ENCODE data around the gene RUSC2. TPM values are rescaled to one million over a fixed set of nuclear protein-coding genes. Genes with fewer than 3 reads are reported as not detected.

The RUSC2 gene
- 10 to 100 TPM in 1 of 4 donors, 1 to 10 TPM in 3; 5.1 to 16.0 (median 8.6) TPM for total RNA-seq

DNA sequence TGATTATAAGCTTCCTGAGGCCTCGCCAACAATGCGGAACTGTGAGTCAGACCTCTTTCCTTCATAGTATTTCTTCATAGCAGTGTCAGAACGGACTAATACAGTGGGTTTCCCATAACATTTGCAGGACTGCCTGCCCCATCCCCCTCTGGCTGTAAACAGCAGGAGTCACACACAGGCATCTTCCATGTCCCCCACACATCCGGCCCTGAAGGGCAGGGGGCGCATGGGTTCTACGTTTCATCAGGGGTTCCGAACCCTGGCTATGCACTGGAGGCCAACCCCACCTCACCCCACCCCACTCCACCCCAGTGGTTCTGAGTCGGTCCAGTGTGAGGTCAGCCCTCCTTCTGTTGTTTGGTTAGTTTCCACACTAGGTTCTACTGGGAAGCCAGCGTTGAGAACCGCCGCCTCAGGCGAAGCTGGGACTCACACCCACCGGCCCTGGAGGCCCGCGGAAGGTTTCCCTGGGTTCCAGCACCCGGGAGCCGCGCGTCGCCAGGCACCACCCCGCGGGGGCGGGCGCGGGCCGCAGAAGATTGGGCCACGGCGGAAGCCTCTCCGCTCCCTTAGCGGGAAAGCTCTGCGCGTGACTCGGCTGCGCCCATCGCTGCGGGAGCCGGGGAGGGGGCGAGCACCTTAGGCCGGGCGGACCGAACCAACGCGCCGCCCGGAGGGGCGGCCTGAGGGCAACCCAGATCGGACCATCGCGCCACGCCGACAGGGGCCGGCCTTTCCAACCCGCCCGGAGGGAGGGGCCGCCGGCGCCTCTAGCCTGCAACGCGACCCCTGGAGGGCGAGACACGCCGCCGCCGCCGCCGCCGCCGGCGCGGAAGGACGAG, at the start of gene RUSC2:
Gene RUSC2 (plus strand): TSS at position 799 of the 842 bp plus-strand sequence. CDS start 56,411 bp downstream, outside the sequence.
- H3K27me3 ChIP-seq, result no peaks in the 10 kb centered on the region
- peaks cover 0 to 50% (median 18%) of the 10 kb centered on the region in 3 donors for H3K4me1 ChIP-seq
- peak in 2 of 4 donors; percentile 61 to 64 for TF ChIP-seq POLR2A (IDR thresholded peaks at IDR 0.05)
- peak in 5 of 6 experiments; percentile 21 to 53 (median 36) for TF ChIP-seq CTCF (IDR thresholded peaks at IDR 0.05)
- H3K36me3 ChIP-seq, result no peaks in the 10 kb centered on the region
- H3K9me3 ChIP-seq, result no peaks in the 10 kb centered on the region
- peak within 1 kb of the TSS; percentile 62 to 91 (median 84) for H3K4me3 ChIP-seq
- WGBS, 2 donors, result 6 to 16% methylated on average over 7 to 8 of the region's 71 CpGs
- H3K27ac ChIP-seq, result peak within 1 kb of the TSS; percentile 86 to 98 (median 96)
- no peak for DNase-seq
- intact Hi-C loops (cut with DNase I), result loop anchor here (5.0 kb wide), 1 partner anchor 68 kb away; no protein-coding TSS in a partner anchor

- no peak overlapping the region for H3K27ac ChIP-seq
- TF ChIP-seq CTCF (IDR thresholded peaks at IDR 0.05) (no peak), POLR2A (IDR thresholded peaks at IDR 0.05) (no peak)
- no peaks in the 10 kb centered on the region for H3K4me1 ChIP-seq
- 72 to 95% methylated on average over 3 of the region's 3 CpGs for WGBS, 2 donors
- H3K36me3 ChIP-seq, result no peaks in the 10 kb centered on the region
- H3K9me3 ChIP-seq, result no peaks in the 10 kb centered on the region
- DNase-seq, result no peak
- H3K4me3 ChIP-seq, result no peak overlapping the region
- intact Hi-C loops (cut with DNase I), result no loop called here
- H3K27me3 ChIP-seq, result peaks cover 0 to 13% (median 0%) of the 10 kb centered on the region in 4 donors
Observed at GRCh38 chr9:35446012-35446411, 43.9 kb upstream of the RUSC2 start.

GRCh38 chr9:35448496-35448895, 41.4 kb upstream of the RUSC2 start:
- 65 to 73% methylated on average over 1 of the region's 1 CpG for WGBS, 2 donors
- no peaks in the 10 kb centered on the region for H3K36me3 ChIP-seq
- no peak overlapping the region for H3K4me3 ChIP-seq
- H3K27me3 ChIP-seq, result peaks cover 0 to 24% (median 0%) of the 10 kb centered on the region in 4 donors
- no peaks in the 10 kb centered on the region for H3K4me1 ChIP-seq
- H3K9me3 ChIP-seq, result no peaks in the 10 kb centered on the region
- no peak overlapping the region for H3K27ac ChIP-seq
- no peak for DNase-seq
- intact Hi-C loops (cut with DNase I), result no loop called here
- no peak for TF ChIP-seq POLR2A (IDR thresholded peaks at IDR 0.05)
- no peak for TF ChIP-seq CTCF (IDR thresholded peaks at IDR 0.05)

- Histone ChIP-seq H3K27ac (no peak overlapping the region), H3K36me3 (no peaks in the 10 kb centered on the region), H3K9me3 (no peaks in the 10 kb centered on the region), H3K4me1 (no peaks in the 10 kb centered on the region), H3K4me3 (no peak overlapping the region), H3K27me3 (peaks cover 0 to 14% (median 0%) of the 10 kb centered on the region in 4 donors)
- intact Hi-C loops (cut with DNase I), result no loop called here
- WGBS, 2 donors, result 80% methylated on average over 2 of the region's 2 CpGs; no CpG with 5 or more reads in 1 of the 2 donors
- TF ChIP-seq POLR2A (IDR thresholded peaks at IDR 0.05) (no peak), CTCF (IDR thresholded peaks at IDR 0.05) (no peak)
- no peak for DNase-seq
Observed at GRCh38 chr9:35452481-35452880, 37.4 kb upstream of the RUSC2 start.

DNA sequence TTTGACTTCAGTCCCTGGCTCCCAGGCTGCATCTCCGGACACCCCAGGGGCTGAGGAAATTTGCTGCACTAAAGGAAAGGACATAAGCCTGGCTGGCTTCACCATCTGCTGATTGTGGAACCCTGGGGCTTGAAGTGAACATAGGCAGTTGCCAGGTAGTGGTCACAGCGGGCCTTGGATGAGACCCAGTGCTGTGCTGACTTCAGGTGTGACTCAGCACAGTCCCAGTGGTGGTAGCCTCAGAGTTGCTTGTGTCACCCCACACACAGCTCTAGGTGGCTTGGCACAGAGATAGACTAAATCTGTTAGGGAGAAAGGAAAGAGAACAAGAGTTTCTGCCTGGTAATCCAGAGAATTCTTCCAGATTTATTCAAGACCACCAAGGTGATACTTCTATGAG, 36.1 kb upstream of the RUSC2 start:
- DNase-seq, result no peak
- 69% methylated on average over 2 of the region's 2 CpGs; no CpG with 5 or more reads in 1 of the 2 donors for WGBS, 2 donors
- Histone ChIP-seq H3K9me3 (no peaks in the 10 kb centered on the region), H3K4me1 (no peaks in the 10 kb centered on the region), H3K36me3 (no peaks in the 10 kb centered on the region), H3K27ac (no peak overlapping the region), H3K27me3 (peaks cover 0 to 12% (median 0%) of the 10 kb centered on the region in 4 donors), H3K4me3 (no peak overlapping the region)
- no peak for TF ChIP-seq POLR2A (IDR thresholded peaks at IDR 0.05)
- no peak for TF ChIP-seq CTCF (IDR thresholded peaks at IDR 0.05)
- intact Hi-C loops (cut with DNase I), result no loop called here

Data from esophagus squamous epithelium (tissue), 5 donors.